Common myeloid progenitor, CD34-positive (primary cell): ENCODE results near the gene SPIN3.

Source experiments
- CTCF ChIA-PET: fragments of 350-600 bp; sonication (Branson Sonifier 250); formaldehyde crosslinking; loops from one replicate; lab custom pipeline; 2021; ENCODE audit warnings: antibody characterized with exemption; lab: Charles Lee
- POLR2A ChIA-PET: fragments of 350-600 bp; sonication (Branson Sonifier 250); formaldehyde crosslinking; loops from one replicate; lab custom pipeline; 2021; ENCODE audit warnings: antibody characterized with exemption; lab: Charles Lee
- DNase-seq, 3 donors: peaks; one replicate each; pipeline versions ENCODE4 v3.0.0 to v3.0.0-alpha.2; 2013
- H3K27ac ChIP-seq, 2 experiments: 1 replicate in 1 of 2; 2 replicates in 1 of 2; pipeline ENCODE4 v1.7.0; 2013; ENCODE audit warnings: inconsistent platforms in 2 of 2, low read length in 2 of 2, mild to moderate bottlenecking in 2 of 2, low read depth in 1 of 2, moderate library complexity in 1 of 2; ENCODE audit not compliant: severe bottlenecking in 2 of 2, insufficient read depth in 1 of 2, poor library complexity in 1 of 2
- H3K27me3 ChIP-seq, 5 experiments: replicated peaks in 2 of 5; 1 replicate in 3 of 5; 2 replicates in 2 of 5; pipeline versions ENCODE4 v1.6.1 to v1.7.0; 2013; ENCODE audit warnings: low read length in 4 of 5, mild to moderate bottlenecking in 2 of 5, moderate library complexity in 2 of 5, inconsistent platforms in 1 of 5; ENCODE audit not compliant: insufficient read depth in 5 of 5, control insufficient read depth in 4 of 5
- H3K36me3 ChIP-seq, 4 experiments: 1 replicate in 2 of 4; 2 replicates in 2 of 4; pipeline versions ENCODE4 v1.6.1 to v1.7.0; 2013; ENCODE audit warnings: low read length in 3 of 4, control low read depth in 1 of 4, mild to moderate bottlenecking in 1 of 4; ENCODE audit not compliant: control insufficient read depth in 4 of 4, insufficient read depth in 4 of 4
- H3K4me1 ChIP-seq, 4 experiments: 1 replicate in 3 of 4; 2 replicates in 1 of 4; pipeline versions ENCODE4 v1.6.1 to v1.7.1; 2013; ENCODE audit warnings: low read length in 3 of 4, mild to moderate bottlenecking in 3 of 4, control low read depth in 1 of 4, inconsistent platforms in 1 of 4, moderate library complexity in 1 of 4; ENCODE audit not compliant: control insufficient read depth in 4 of 4, insufficient read depth in 4 of 4; ENCODE audit errors: control extremely low read depth in 1 of 4
- H3K4me3 ChIP-seq, 7 experiments: 1 replicate in 4 of 7; 2 replicates in 3 of 7; pipeline versions ENCODE4 v1.5.1 to v1.7.0; 2013; ENCODE audit warnings: mild to moderate bottlenecking in 7 of 7, low read length in 6 of 7, moderate library complexity in 6 of 7, inconsistent platforms in 2 of 7, low read depth in 2 of 7, control low read depth in 1 of 7; ENCODE audit not compliant: insufficient read depth in 4 of 7, control insufficient read depth in 1 of 7; ENCODE audit errors: extremely low read depth in 1 of 7
- H3K9me3 ChIP-seq, 5 experiments: 1 replicate in 4 of 5; 2 replicates in 1 of 5; pipeline versions ENCODE4 v1.6.1 to v1.7.1; 2013; ENCODE audit warnings: low read length in 4 of 5, mild to moderate bottlenecking in 2 of 5, inconsistent platforms in 1 of 5, low read depth in 1 of 5, moderate library complexity in 1 of 5; ENCODE audit not compliant: control insufficient read depth in 4 of 5, insufficient read depth in 2 of 5; ENCODE audit errors: control extremely low read depth in 1 of 5
- WGBS: methylation state at CpG from one replicate; pipeline ENCODE4 v1.1.5; 2013; ENCODE audit not compliant: insufficient coverage; 5-methylcytosine and 5-hydroxymethylcytosine counted together

Gene SPIN3

GRCh38 chrX:56978172-56978571, 17.2 kb downstream of the SPIN3 start:
- no CpG with 5 or more reads among the region's 1 CpG for WGBS
- POLR2A ChIA-PET, result no interaction called here
- no peaks in the 10 kb centered on the region for H3K4me1 ChIP-seq
- peaks cover 0 to 10% (median 0%) of the 10 kb centered on the region in 5 experiments for H3K27me3 ChIP-seq
- CTCF ChIA-PET, result interaction anchor here (0.8 to 3.0 kb wide), 8 partner anchors 9 to 704 kb away, joined by 3 to 20 read pairs (median 6); no protein-coding TSS in a partner anchor
- no peak overlapping the region for H3K27ac ChIP-seq
- no peaks in the 10 kb centered on the region for H3K9me3 ChIP-seq
- H3K4me3 ChIP-seq, result no peak overlapping the region
- peak; percentile 39 to 68 (median 59) for DNase-seq
- no peaks in the 10 kb centered on the region for H3K36me3 ChIP-seq

GRCh38 chrX:56975611-56976010, 19.7 kb downstream of the SPIN3 start:
- POLR2A ChIA-PET, result no interaction called here

GRCh38 chrX:56974408-56974807, 20.9 kb downstream of the SPIN3 start:
- H3K4me3 ChIP-seq, result no peak overlapping the region
- H3K9me3 ChIP-seq, result no peaks in the 10 kb centered on the region
- POLR2A ChIA-PET, result no interaction called here
- DNase-seq, result no peak
- no peaks in the 10 kb centered on the region for H3K4me1 ChIP-seq
- peaks cover 0 to 3% (median 0%) of the 10 kb centered on the region in 5 experiments for H3K27me3 ChIP-seq
- no peak overlapping the region for H3K27ac ChIP-seq
- WGBS, result 100% methylated on average over 1 of the region's 3 CpGs
- no peaks in the 10 kb centered on the region for H3K36me3 ChIP-seq
- CTCF ChIA-PET, result interaction anchor here (0.8 kb wide), 1 partner anchor 143 kb away, joined by 3 read pairs; no protein-coding TSS in a partner anchor

More at GRCh38 chrX:56975611-56976010, 19.7 kb downstream of the SPIN3 start:
- peak in 1 of 3 donors; percentile 17 for DNase-seq
- WGBS, result 73% methylated on average over 1 of the region's 2 CpGs
- Histone ChIP-seq H3K27ac (no peak overlapping the region), H3K9me3 (no peaks in the 10 kb centered on the region), H3K27me3 (peaks cover 0 to 3% (median 0%) of the 10 kb centered on the region in 5 experiments), H3K36me3 (no peaks in the 10 kb centered on the region), H3K4me1 (no peaks in the 10 kb centered on the region), H3K4me3 (no peak overlapping the region)
- CTCF ChIA-PET, result no interaction called here

GRCh38 chrX:56969559-56969958, 25.8 kb downstream of the SPIN3 start:
- ChIA-PET CTCF (interaction anchor here (0.9 kb wide), 1 partner anchor 18 kb away, joined by 3 read pairs; no protein-coding TSS in a partner anchor), POLR2A (no interaction called here)
- Histone ChIP-seq H3K4me1 (no peaks in the 10 kb centered on the region), H3K27me3 (peaks cover 0 to 7% (median 0%) of the 10 kb centered on the region in 5 experiments), H3K9me3 (no peaks in the 10 kb centered on the region), H3K4me3 (no peak overlapping the region), H3K36me3 (no peaks in the 10 kb centered on the region), H3K27ac (no peak overlapping the region)
- no peak for DNase-seq

GRCh38 chrX:56968980-56969379, 26.4 kb downstream of the SPIN3 start:
- H3K27ac ChIP-seq, result no peak overlapping the region
- no peaks in the 10 kb centered on the region for H3K9me3 ChIP-seq
- CTCF ChIA-PET, result no interaction called here
- H3K27me3 ChIP-seq, result peaks cover 0 to 4% (median 0%) of the 10 kb centered on the region in 5 experiments
- DNase-seq, result no peak
- no peaks in the 10 kb centered on the region for H3K4me1 ChIP-seq
- POLR2A ChIA-PET, result no interaction called here
- H3K36me3 ChIP-seq, result no peaks in the 10 kb centered on the region
- WGBS, result no CpG with 5 or more reads among the region's 1 CpG
- H3K4me3 ChIP-seq, result no peak overlapping the region

- CTCF ChIA-PET, result no interaction called here
- Histone ChIP-seq H3K36me3 (no peaks in the 10 kb centered on the region), H3K4me1 (no peaks in the 10 kb centered on the region), H3K4me3 (no peak overlapping the region), H3K27me3 (peaks cover 0 to 4% (median 0%) of the 10 kb centered on the region in 5 experiments), H3K27ac (no peak overlapping the region), H3K9me3 (peaks cover 0 to 6% (median 0%) of the 10 kb centered on the region in 5 experiments)
- no peak for DNase-seq
- POLR2A ChIA-PET, result no interaction called here
- WGBS, result no CpG with 5 or more reads among the region's 1 CpG
These were observed 32.0 kb downstream of the SPIN3 start for GRCh38 chrX:56963377-56963776.

GRCh38 chrX:56947699-56948098, 47.6 kb downstream of the SPIN3 start:
- DNase-seq, result no peak
- Histone ChIP-seq H3K4me1 (no peaks in the 10 kb centered on the region), H3K9me3 (peaks cover 0 to 3% (median 0%) of the 10 kb centered on the region in 5 experiments), H3K27me3 (peaks cover 0 to 8% (median 0%) of the 10 kb centered on the region in 5 experiments), H3K36me3 (no peaks in the 10 kb centered on the region), H3K4me3 (no peak overlapping the region), H3K27ac (no peak overlapping the region)
- ChIA-PET POLR2A (no interaction called here), CTCF (no interaction called here)
- WGBS, result 92% methylated on average over 3 of the region's 3 CpGs
